GM18873 (cell line): ENCODE results near the gene TBC1D14.

Experiments
- ATAC-seq: cut with Tn5 transposase; IDR thresholded peaks from one replicate; pipeline ENCODE4 v1.9.1; 2021; ENCODE audit warnings: mild to moderate bottlenecking, moderate library complexity, moderate number of reproducible peaks; ENCODE audit not compliant: unreplicated experiment, low FRiP score

TBC1D14 gene

GRCh38 chr4:7016086-7016485 is 106.5 kb downstream of the TBC1D14 start:
- ATAC-seq, result no peak

DNA sequence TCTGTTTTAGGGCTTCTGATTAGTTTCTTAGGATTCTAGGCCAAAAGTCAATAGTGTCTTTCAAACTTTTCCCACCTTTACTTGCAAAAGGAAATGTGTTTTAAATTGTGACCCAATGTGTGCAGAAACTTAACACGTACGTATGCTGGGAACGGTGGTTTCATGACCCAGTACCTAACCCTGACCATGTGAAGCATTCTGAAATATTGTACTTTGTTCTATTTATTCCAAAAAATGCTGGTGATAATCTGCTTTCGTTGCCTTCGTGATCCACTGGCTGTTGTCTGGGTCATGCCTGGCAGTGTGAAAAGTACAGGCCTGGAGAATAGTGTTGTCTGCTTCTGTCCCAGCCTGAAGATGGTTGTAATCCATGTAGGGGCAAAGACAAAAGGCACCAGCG is 106.9 kb downstream of the TBC1D14 start:
- no peak for ATAC-seq

- ATAC-seq, result no peak
These were observed 107.9 kb downstream of the TBC1D14 start for GRCh38 chr4:7017446-7018048.

GRCh38 chr4:7018281-7018680 is 108.7 kb downstream of the TBC1D14 start:
- no peak for ATAC-seq

DNA sequence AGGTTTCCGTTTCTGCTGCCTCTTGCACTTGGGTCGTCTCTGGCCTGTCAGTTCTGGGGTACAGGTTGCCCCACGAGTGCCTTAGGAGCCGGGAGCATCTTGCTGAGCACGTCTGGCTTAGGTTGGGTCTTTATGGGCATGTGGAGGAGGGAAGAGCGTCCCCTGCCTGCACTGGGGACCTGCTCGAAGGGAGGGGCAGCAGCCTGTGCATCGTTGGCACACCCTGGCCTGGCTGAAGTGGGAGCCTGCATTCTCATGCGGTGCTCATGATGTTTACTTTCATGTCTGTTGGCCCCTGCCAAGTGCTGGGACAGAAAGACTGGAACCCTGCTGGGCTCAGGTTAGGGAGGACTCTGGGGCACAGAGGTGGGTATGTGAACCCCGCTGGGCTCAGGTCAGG is 109.7 kb downstream of the TBC1D14 start:
- ATAC-seq, result no peak

DNA sequence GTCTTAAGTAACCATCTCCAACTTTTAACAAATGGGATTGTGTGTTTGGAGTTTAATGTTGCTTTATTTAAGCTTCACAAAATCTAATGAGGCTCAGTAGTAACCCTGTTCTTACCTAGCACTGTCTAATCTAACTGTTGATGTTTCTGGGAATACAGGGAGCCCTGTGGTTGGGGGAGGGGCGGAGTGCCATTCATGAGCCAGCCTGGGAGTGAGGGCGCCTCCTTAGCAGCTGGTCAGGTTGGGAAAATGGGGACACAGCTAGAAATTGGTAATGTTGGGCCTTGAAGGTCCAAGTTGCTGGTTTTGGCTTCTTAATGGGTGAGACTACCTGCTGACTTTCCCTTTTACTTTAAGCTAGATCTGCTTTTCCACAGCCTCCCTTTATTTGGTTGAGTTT is 110.7 kb downstream of the TBC1D14 start:
- ATAC-seq, result no peak

DNA sequence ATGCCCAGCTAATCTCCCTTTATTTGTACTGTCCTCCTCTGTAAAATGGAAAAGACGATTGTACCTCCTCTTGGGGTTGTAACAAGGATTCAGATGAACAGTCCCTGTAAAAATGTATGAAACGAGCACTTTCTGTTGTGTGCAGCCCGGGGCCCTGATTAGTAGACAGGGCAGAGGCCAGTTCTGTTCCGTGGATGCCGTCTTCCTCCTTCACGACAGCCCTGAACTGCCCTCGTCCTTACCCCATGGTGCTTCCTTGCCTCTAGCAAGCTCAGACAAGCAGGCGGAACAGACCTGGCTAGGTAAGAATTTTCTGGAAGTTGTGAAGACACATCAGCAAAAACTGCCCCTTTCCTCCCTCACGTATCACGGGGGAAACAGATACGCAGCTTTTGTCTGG is 111.2 kb downstream of the TBC1D14 start:
- ATAC-seq, result no peak

- no peak for ATAC-seq
These were observed 111.7 kb downstream of the TBC1D14 start for GRCh38 chr4:7021355-7021754.

GRCh38 chr4:7021930-7022664 is 112.5 kb downstream of the TBC1D14 start:
- no peak for ATAC-seq

DNA sequence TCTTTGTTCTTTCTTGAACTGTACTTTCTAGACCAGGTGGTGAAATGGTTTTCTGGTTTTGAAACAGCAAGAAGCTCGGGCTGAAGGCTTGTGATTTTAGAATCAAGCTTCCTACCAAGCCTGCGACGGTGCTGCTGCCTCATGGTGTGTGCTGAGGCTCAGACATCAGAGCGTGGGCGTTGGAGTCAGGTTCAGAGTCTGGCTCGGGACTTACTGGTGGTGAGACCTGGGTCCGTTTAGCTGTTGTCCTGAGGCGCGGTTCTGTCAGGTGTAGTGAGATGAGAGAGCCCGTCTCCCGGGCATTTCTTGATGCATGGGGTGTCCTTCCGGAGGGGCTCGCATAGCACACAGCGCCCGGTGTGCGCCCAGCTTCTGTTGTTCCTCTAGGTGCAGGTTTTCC is 113.9 kb downstream of the TBC1D14 start:
- no peak for ATAC-seq

DNA sequence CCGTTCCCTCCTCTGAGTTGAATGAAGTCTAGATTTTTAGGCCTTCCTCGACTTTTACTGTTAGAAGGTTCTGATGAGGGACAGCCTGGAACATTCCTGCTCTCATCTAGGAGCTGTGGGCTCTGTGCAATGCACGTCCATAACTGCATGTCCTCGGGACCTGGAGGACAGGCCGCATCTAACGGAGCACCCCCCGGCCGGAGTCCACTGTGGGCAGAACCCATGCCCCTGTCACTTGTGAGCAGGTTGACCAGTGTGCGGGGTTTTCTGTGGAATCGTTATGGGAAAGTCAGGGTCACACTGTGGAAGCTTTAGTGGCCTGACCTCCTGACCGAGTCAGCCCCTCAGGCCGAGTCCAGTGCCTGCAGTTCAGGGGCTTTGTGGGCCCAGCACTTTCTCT is 114.3 kb downstream of the TBC1D14 start:
- no peak for ATAC-seq

- no peak for ATAC-seq
These were observed 114.8 kb downstream of the TBC1D14 start for GRCh38 chr4:7024336-7024890.

DNA sequence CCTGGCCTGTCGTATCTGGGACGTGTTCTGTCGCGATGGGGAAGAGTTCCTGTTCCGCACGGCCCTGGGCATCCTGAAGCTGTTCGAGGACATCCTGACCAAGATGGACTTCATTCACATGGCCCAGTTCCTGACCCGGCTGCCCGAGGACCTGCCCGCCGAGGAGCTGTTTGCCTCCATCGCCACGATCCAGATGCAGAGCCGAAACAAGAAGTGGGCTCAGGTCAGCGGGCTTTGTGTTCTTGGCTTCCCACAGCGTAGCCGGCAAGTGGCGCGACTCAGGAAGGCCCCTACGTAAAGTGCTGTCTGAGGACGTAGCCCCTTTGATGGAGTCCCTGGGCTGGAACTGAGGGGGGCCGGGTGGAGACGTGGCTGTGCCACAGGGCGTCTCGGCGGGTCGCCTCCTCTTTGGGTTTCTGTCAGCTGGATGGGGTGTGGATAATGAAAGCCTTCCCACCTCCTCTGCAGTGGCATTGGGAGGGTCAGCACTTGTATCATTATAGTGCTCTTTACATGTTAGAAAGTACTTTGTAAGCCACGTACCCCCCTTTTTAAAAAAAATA is 115.5 kb downstream of the TBC1D14 start:
- no peak for ATAC-seq

DNA sequence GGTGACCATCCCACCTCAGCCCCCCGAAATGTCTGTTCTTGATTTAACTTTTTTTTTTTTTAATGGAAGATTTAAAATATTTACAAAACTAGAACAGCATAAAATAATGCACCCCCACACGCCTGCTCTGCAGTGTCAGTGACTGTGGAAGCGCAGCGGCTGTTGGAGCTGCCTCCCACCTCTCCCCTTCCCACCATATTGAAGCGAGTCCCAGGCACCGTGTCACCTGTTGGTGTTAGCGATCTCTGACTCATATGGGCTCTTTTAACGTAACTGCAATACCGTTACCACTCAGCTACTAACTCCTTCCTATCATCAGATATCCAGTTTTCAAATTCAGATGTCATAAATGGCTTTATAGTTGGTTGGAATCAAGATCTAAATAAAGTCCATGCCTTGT is 116.5 kb downstream of the TBC1D14 start:
- ATAC-seq, result no peak

DNA sequence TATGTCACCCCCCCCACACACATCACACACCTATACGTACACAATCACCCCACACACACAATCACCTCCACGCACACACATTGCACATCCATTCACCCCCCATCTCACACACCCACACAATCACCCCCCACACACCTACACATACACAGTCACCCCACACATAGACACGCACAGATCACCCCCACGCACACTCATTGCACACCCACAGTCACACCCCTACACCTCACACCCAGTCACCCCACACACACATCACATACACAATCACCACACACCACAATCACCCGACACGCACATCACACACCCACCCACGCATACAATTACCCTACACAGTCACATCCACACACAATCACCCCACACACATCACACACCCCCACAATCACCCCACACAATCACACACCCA is 117.7 kb downstream of the TBC1D14 start:
- no peak for ATAC-seq

GRCh38 chr4:7027913-7028312 is 118.3 kb downstream of the TBC1D14 start:
- no peak for ATAC-seq

- no peak for ATAC-seq
These were observed 119.6 kb downstream of the TBC1D14 start for GRCh38 chr4:7029212-7029611.

DNA sequence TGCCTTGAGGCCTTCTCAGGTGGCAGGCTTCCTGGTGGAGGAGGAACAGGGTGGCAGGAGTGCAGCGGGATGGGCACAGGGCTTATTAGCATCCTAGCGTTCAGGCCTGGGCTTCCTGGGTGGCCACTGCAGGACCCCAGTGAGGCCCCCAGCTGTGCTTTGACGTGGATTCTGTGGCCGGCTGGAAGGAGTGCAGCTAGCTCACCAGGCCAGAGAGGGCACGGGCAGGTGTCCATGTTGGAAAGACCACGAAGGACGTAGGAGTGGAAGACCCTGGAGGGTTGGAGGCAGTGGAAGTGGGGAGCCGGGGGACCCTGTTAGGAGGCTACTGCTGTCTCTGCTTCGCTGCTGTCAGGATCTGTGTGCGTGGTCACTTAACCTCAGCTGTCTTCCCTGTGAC is 120.3 kb downstream of the TBC1D14 start:
- ATAC-seq, result no peak

DNA sequence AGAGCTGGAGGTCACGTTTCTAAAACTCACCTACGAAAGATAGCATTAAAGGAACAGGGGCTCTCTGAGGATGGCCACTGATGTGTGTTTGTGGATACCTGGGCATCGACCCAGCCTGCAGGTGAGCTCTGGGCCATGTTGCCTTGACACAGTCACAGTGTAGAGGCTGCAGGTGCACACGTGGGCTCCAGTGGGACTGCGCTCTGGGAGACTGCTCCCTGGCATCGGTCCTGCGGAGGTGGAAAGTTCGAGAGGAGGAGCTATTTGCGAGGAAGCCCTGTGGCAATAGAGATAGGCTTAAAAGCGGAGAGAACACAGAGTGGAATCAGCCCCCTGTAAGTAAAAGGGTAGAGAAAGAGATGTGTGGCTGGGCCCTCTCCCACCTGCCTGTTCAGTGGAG is 121.2 kb downstream of the TBC1D14 start:
- no peak for ATAC-seq

GRCh38 chr4:7031558-7032449 is 122.2 kb downstream of the TBC1D14 start:
- no peak for ATAC-seq

DNA sequence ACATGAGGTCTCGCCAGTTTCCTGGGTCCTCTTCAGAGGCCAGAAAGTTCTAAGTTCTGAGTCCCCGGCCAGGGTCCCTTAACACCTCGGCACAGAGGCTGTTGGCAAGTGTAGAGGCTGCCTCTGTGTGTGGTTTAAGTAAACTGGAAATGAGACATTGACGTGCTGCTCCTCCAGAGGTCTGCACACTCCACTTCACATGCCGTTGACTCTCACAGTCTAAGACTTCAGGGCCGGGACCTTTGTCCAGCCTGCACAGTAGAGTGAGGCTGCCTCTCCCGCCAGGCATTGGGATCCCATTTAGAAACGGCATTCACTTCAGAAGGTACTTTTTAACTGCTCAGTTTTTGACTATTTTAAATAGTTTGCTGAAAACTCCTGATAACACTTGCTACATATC is 123.0 kb downstream of the TBC1D14 start:
- no peak for ATAC-seq
